Mesenchymal stem cell (in vitro differentiated cells and primary cell): ENCODE measurements around the gene RFC5.

Source experiments
- DNase-seq: peaks from one replicate; pipeline ENCODE4 v3.0.0-alpha.2; 2013
- H2AFZ ChIP-seq: one replicate; pipeline ENCODE4 v1.6.1; 2013; ENCODE audit warnings: low read depth, mild to moderate bottlenecking, control low read depth, inconsistent platforms, low read length, moderate library complexity
- H2AK5ac ChIP-seq: 2 replicates; pipeline ENCODE4 v1.6.1; 2013; ENCODE audit warnings: low read length, moderate library complexity, mild to moderate bottlenecking, inconsistent platforms; ENCODE audit not compliant: severe bottlenecking
- H2BK120ac ChIP-seq: one replicate; pipeline ENCODE4 v1.6.1; 2013; ENCODE audit warnings: low read depth, mild to moderate bottlenecking, inconsistent platforms, low read length, moderate library complexity
- H2BK12ac ChIP-seq, 2 experiments: one replicate each; pipeline ENCODE4 v1.6.1; 2013; ENCODE audit warnings: inconsistent platforms in 2 of 2, low read length in 2 of 2, mild to moderate bottlenecking in 2 of 2, moderate library complexity in 2 of 2, control low read depth in 1 of 2
- H2BK15ac ChIP-seq: one replicate; pipeline ENCODE4 v1.6.1; 2013; ENCODE audit warnings: mild to moderate bottlenecking, low read depth, inconsistent platforms; ENCODE audit not compliant: poor library complexity, severe bottlenecking
- H2BK5ac ChIP-seq: 2 replicates; pipeline ENCODE4 v1.6.1; 2013; ENCODE audit warnings: low read depth, mild to moderate bottlenecking, low read length, control low read depth, inconsistent platforms; ENCODE audit not compliant: poor library complexity, severe bottlenecking
- H3K14ac ChIP-seq, 2 experiments: one replicate each; pipeline ENCODE4 v1.6.1; 2013; ENCODE audit warnings: inconsistent platforms in 2 of 2, low read length in 2 of 2, control low read depth in 1 of 2, mild to moderate bottlenecking in 1 of 2, moderate library complexity in 1 of 2
- H3K18ac ChIP-seq, 2 experiments: one replicate each; pipeline ENCODE4 v1.6.1; 2013; ENCODE audit warnings: inconsistent platforms in 2 of 2, low read length in 2 of 2, control low read depth in 1 of 2, low read depth in 1 of 2, mild to moderate bottlenecking in 1 of 2
- H3K23ac ChIP-seq, 2 experiments: one replicate each; pipeline ENCODE4 v1.6.1; 2013; ENCODE audit warnings: inconsistent platforms in 2 of 2, low read length in 2 of 2, mild to moderate bottlenecking in 2 of 2, moderate library complexity in 2 of 2, control low read depth in 1 of 2
- H3K27ac ChIP-seq: 2 replicates; pipeline ENCODE4 v1.5.1; 2013; ENCODE audit warnings: mild to moderate bottlenecking, moderate library complexity, low read length, control low read depth, inconsistent platforms; ENCODE audit not compliant: poor library complexity, severe bottlenecking
- H3K27me3 ChIP-seq, 2 experiments: 2 replicates each; pipeline versions ENCODE4 v1.6.1 to v1.7.0; 2013; ENCODE audit warnings: low read length in 2 of 2, mild to moderate bottlenecking in 2 of 2, moderate library complexity in 2 of 2, control low read depth in 1 of 2, inconsistent platforms in 1 of 2; ENCODE audit not compliant: control insufficient read depth in 1 of 2, insufficient read depth in 1 of 2
- H3K36me3 ChIP-seq, 2 experiments: 2 replicates each; pipeline versions ENCODE4 v1.6.1 to v1.7.0; 2013; ENCODE audit warnings: low read length in 2 of 2, control low read depth in 1 of 2, inconsistent platforms in 1 of 2, low read depth in 1 of 2, mild to moderate bottlenecking in 1 of 2; ENCODE audit not compliant: insufficient read depth in 2 of 2, control insufficient read depth in 1 of 2
- H3K4ac ChIP-seq, 2 experiments: one replicate each; pipeline ENCODE4 v1.6.1; 2013; ENCODE audit warnings: inconsistent platforms in 2 of 2, low read length in 2 of 2, mild to moderate bottlenecking in 2 of 2, moderate library complexity in 2 of 2, control low read depth in 1 of 2, low read depth in 1 of 2
- H3K4me1 ChIP-seq: 2 replicates; pipeline ENCODE4 v1.6.1; 2013; ENCODE audit warnings: low read depth, low read length, control low read depth; ENCODE audit not compliant: control insufficient read depth, insufficient read depth
- H3K4me2 ChIP-seq: 2 replicates; pipeline ENCODE4 v1.6.1; 2013; ENCODE audit warnings: low read length, mild to moderate bottlenecking, inconsistent platforms; ENCODE audit not compliant: poor library complexity, severe bottlenecking
- H3K4me3 ChIP-seq, 2 experiments: 2 replicates each; pipeline versions ENCODE4 v1.5.1 to v1.7.0; 2013; ENCODE audit warnings: low read length in 2 of 2, mild to moderate bottlenecking in 2 of 2, control low read depth in 1 of 2, low read depth in 1 of 2; ENCODE audit not compliant: insufficient read depth in 1 of 2
- H3K79me1 ChIP-seq: replicated peaks from 2 replicates; pipeline ENCODE4 v1.6.1; 2013; ENCODE audit warnings: mild to moderate bottlenecking, control low read depth, low read length, inconsistent platforms; ENCODE audit not compliant: poor library complexity, severe bottlenecking
- H3K9ac ChIP-seq: 2 replicates; pipeline ENCODE4 v1.7.0; 2013; ENCODE audit warnings: mild to moderate bottlenecking, low read length, moderate library complexity
- H3K9me3 ChIP-seq: 2 replicates; pipeline ENCODE4 v1.7.0; 2013; ENCODE audit warnings: mild to moderate bottlenecking, low read length; ENCODE audit not compliant: control insufficient read depth
- H4K8ac ChIP-seq: one replicate; pipeline ENCODE4 v1.6.1; 2013; ENCODE audit warnings: inconsistent platforms, mild to moderate bottlenecking, low read length, moderate library complexity
- H4K91ac ChIP-seq: one replicate; pipeline ENCODE4 v1.6.1; 2013; ENCODE audit warnings: mild to moderate bottlenecking, low read length, inconsistent platforms
- WGBS: methylation state at CpG from one replicate; pipeline ENCODE4 v1.1.7; 2013; ENCODE audit warnings: mixed read lengths; 5-methylcytosine and 5-hydroxymethylcytosine counted together

The RFC5 gene

GRCh38 chr12:118010903-118011302 is 5.6 kb upstream of the RFC5 start:
- H4K91ac ChIP-seq: no peak overlapping the region
- no peak overlapping the region for H3K18ac ChIP-seq
- H3K36me3 ChIP-seq: no peaks in the 10 kb centered on the region
- H3K9ac ChIP-seq: no peak overlapping the region
- no peak for DNase-seq
- WGBS: 100% methylated on average over 3 of the region's 3 CpGs
- H3K79me1 ChIP-seq: no peaks in the 10 kb centered on the region
- H3K23ac ChIP-seq: no peak overlapping the region
- no peak overlapping the region for H2BK120ac ChIP-seq
- no peaks in the 10 kb centered on the region for H3K4me1 ChIP-seq
- no peak overlapping the region for H2AFZ ChIP-seq
- no peak overlapping the region for H2AK5ac ChIP-seq
- no peaks in the 10 kb centered on the region for H3K27me3 ChIP-seq
- H3K4me2 ChIP-seq: no peak overlapping the region
- H3K4ac ChIP-seq: no peak overlapping the region
- H3K9me3 ChIP-seq: no peaks in the 10 kb centered on the region
- H3K4me3 ChIP-seq: no peak overlapping the region
- H2BK5ac ChIP-seq: no peak overlapping the region
- no peak overlapping the region for H4K8ac ChIP-seq
- no peak overlapping the region for H3K14ac ChIP-seq
- no peak overlapping the region for H3K27ac ChIP-seq
- no peak overlapping the region for H2BK12ac ChIP-seq
- no peak overlapping the region for H2BK15ac ChIP-seq

- Histone ChIP-seq H2BK5ac (no peak overlapping the region), H4K91ac (no peak overlapping the region), H2BK15ac (no peak overlapping the region), H3K4me2 (no peak overlapping the region), H3K4ac (no peak overlapping the region), H3K9ac (no peak overlapping the region), H3K23ac (no peak overlapping the region), H3K27me3 (no peaks in the 10 kb centered on the region), H2AFZ (no peak overlapping the region), H3K79me1 (no peaks in the 10 kb centered on the region), H3K4me1 (no peaks in the 10 kb centered on the region), H3K4me3 (no peak overlapping the region), H2BK120ac (no peak overlapping the region), H3K9me3 (no peaks in the 10 kb centered on the region), H2BK12ac (no peak overlapping the region), H3K18ac (no peak overlapping the region), H3K14ac (no peak overlapping the region), H2AK5ac (no peak overlapping the region), H3K36me3 (no peaks in the 10 kb centered on the region), H3K27ac (no peak overlapping the region), H4K8ac (no peak overlapping the region)
- WGBS: 98% methylated on average over 3 of the region's 3 CpGs
- no peak for DNase-seq
Measured at GRCh38 chr12:118011377-118011776, 5.1 kb upstream of the RFC5 start.

DNA sequence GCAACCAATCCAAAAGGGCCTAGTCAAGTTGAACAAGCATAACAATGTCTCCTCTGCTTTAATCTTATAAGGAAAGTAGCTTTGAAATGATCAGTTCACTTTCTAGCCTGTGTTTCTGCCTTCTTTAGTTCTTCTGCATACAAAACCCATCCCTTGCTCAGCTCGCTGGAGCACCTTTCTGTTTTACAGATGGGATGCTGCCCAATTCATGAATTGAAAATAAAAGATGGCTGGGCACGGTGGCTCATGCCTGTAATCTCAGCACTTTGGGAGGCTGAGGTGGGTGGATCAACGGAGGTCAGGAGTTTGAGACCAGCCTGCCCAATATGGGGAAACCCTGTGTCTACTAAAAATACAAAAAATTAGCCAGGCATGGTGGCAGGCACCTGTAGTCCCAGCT is 4.5 kb upstream of the RFC5 start:
- no peak overlapping the region for H4K91ac ChIP-seq
- H3K23ac ChIP-seq: no peak overlapping the region
- no peak overlapping the region for H2BK5ac ChIP-seq
- 78% methylated on average over 3 of the region's 3 CpGs for WGBS
- no peak overlapping the region for H2AK5ac ChIP-seq
- no peak overlapping the region for H3K27ac ChIP-seq
- peaks cover 2% of the 10 kb centered on the region for H3K79me1 ChIP-seq
- no peaks in the 10 kb centered on the region for H3K36me3 ChIP-seq
- peaks cover under 1% of the 10 kb centered on the region for H3K4me1 ChIP-seq
- no peak overlapping the region for H2BK120ac ChIP-seq
- no peak overlapping the region for H3K4me2 ChIP-seq
- H3K9ac ChIP-seq: no peak overlapping the region
- H3K9me3 ChIP-seq: no peaks in the 10 kb centered on the region
- H4K8ac ChIP-seq: no peak overlapping the region
- no peak overlapping the region for H2BK12ac ChIP-seq
- no peak overlapping the region for H3K4me3 ChIP-seq
- DNase-seq: no peak
- H3K27me3 ChIP-seq: no peaks in the 10 kb centered on the region
- H3K18ac ChIP-seq: no peak overlapping the region
- H2BK15ac ChIP-seq: no peak overlapping the region
- H2AFZ ChIP-seq: no peak overlapping the region
- no peak overlapping the region for H3K14ac ChIP-seq
- no peak overlapping the region for H3K4ac ChIP-seq

GRCh38 chr12:118013283-118013682 is 3.2 kb upstream of the RFC5 start:
- Histone ChIP-seq H3K36me3 (no peaks in the 10 kb centered on the region), H3K23ac (no peak overlapping the region), H3K79me1 (peaks cover 11% of the 10 kb centered on the region), H2AFZ (no peak overlapping the region), H3K4me3 (no peak overlapping the region), H4K91ac (no peak overlapping the region), H2AK5ac (no peak overlapping the region), H3K9me3 (no peaks in the 10 kb centered on the region), H2BK120ac (no peak overlapping the region), H2BK5ac (no peak overlapping the region), H2BK15ac (no peak overlapping the region), H4K8ac (no peak overlapping the region), H3K27ac (no peak overlapping the region), H2BK12ac (no peak overlapping the region), H3K4me2 (no peak overlapping the region), H3K4ac (no peak overlapping the region), H3K9ac (no peak overlapping the region), H3K18ac (no peak overlapping the region), H3K4me1 (peaks cover 2% of the 10 kb centered on the region), H3K27me3 (no peaks in the 10 kb centered on the region), H3K14ac (no peak overlapping the region)
- 89% methylated on average over 3 of the region's 3 CpGs for WGBS
- no peak for DNase-seq
